Endothelial cell of umbilical vein (primary cell): ENCODE results near the gene ULK4.

Experiments
- EZH2 ChIP-seq: IDR thresholded peaks from 2 replicates; pipeline ENCODE4 v1.6.1; 2012; ENCODE audit warnings: borderline replicate concordance, low read depth, mild to moderate bottlenecking, moderate library complexity, low read length, inconsistent platforms; ENCODE audit not compliant: severe bottlenecking
- GATA2 ChIP-seq: IDR thresholded peaks from 2 replicates; pipeline ENCODE4 v1.7.0; 2011; ENCODE audit warnings: low read depth, mild to moderate bottlenecking, moderate library complexity, mixed read lengths, low read length; ENCODE audit not compliant: insufficient read length, insufficient read depth
- JUN ChIP-seq: IDR thresholded peaks from 2 replicates; pipeline ENCODE4 v1.6.1; 2011; ENCODE audit warnings: borderline replicate concordance, low read depth; ENCODE audit not compliant: insufficient read length, insufficient read depth
- MYC ChIP-seq: IDR thresholded peaks from one replicate; pipeline ENCODE4 v1.6.1; 2011; ENCODE audit warnings: mild to moderate bottlenecking, low read depth, low read length
- POLR2A ChIP-seq: IDR thresholded peaks from 2 replicates; pipeline ENCODE4 v1.6.1; 2012; ENCODE audit warnings: low read depth, mild to moderate bottlenecking, control low read depth, low read length
- POLR2AphosphoS5 ChIP-seq: IDR thresholded peaks from 2 replicates; pipeline ENCODE4 v1.6.1; 2012; ENCODE audit warnings: low read depth, mild to moderate bottlenecking, control low read depth, low read length, moderate library complexity; ENCODE audit not compliant: insufficient read depth
- TF ChIP-seq, protein P1 (sequence below), 2 donors: IDR thresholded peaks; 1 replicate in 1 of 2; 2 replicates in 1 of 2; pipeline ENCODE4 v1.5.1; 2011; ENCODE audit warnings: low read length in 2 of 2, mild to moderate bottlenecking in 2 of 2, moderate library complexity in 2 of 2, control low read depth in 1 of 2, inconsistent platforms in 1 of 2, low read depth in 1 of 2; ENCODE audit not compliant: insufficient read depth in 1 of 2; ENCODE audit errors: extremely low read depth in 1 of 2
- TF ChIP-seq, protein P2 (sequence below): IDR thresholded peaks from 2 replicates; pipeline ENCODE4 v1.6.1; 2011; ENCODE audit not compliant: insufficient read depth, insufficient read length

DNA sequence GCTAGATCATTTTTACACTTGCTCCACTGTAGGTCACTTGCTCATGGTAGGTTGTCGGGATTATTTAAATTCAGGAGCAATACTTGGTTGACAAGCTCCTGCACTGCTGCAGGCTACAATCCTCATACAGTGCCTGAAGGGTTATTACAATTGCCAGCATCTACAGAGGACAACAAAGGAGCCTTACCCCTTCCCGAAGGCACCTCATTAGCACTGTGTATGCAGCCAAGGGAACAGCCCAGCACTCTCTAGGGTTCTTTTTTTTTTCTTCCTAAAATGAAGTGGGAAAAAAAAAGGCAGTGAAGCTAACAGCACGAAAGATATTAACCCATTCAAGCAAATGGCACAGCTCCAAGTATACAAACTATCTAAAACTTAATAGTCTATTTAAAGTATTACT lies 142.7 kb downstream of the ULK4 start:
- TF ChIP-seq, protein P1, sequence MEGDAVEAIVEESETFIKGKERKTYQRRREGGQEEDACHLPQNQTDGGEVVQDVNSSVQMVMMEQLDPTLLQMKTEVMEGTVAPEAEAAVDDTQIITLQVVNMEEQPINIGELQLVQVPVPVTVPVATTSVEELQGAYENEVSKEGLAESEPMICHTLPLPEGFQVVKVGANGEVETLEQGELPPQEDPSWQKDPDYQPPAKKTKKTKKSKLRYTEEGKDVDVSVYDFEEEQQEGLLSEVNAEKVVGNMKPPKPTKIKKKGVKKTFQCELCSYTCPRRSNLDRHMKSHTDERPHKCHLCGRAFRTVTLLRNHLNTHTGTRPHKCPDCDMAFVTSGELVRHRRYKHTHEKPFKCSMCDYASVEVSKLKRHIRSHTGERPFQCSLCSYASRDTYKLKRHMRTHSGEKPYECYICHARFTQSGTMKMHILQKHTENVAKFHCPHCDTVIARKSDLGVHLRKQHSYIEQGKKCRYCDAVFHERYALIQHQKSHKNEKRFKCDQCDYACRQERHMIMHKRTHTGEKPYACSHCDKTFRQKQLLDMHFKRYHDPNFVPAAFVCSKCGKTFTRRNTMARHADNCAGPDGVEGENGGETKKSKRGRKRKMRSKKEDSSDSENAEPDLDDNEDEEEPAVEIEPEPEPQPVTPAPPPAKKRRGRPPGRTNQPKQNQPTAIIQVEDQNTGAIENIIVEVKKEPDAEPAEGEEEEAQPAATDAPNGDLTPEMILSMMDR (IDR thresholded peaks at IDR 0.05; ENCODE audit: extremely low read depth in 1 of 2, insufficient read depth in 1 of 2, low read depth in 1 of 2, low read length in 2 of 2): no peak
- TF ChIP-seq, protein P2, sequence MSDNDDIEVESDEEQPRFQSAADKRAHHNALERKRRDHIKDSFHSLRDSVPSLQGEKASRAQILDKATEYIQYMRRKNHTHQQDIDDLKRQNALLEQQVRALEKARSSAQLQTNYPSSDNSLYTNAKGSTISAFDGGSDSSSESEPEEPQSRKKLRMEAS: no peak
- TF ChIP-seq POLR2A: no peak
- no peak for TF ChIP-seq JUN
- TF ChIP-seq POLR2AphosphoS5: no peak
- no peak for TF ChIP-seq EZH2
- no peak for TF ChIP-seq GATA2
- TF ChIP-seq MYC: no peak
